Measurements from ENCODE around the gene ZNF654.

Gene ZNF654

DNA sequence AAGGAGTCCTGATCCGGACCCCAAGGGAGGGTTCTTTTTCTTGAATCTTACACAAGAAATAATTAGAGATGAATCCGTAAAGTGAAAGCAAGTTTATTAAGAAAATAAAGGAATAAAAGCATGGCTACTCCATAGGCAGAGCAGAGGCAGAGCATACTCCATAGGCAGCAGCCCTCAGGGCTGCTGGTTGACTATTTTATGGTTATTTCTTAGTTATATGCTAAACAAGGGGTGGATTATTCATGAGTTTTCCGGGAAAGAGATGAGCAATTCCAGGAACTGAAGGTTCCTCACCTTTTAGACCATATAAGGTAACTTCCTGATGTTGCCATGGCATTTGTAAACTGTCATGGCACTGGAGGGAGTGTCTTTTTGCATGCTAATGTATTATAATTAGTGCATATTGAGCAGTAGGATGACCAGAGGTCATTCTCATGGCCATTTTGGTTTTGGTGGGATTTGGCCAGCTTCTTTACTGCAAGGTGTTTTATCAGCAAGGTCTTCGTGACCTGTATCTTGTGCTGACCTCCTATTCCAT lies 132.9 kb downstream of the ZNF654 start:
- no peak for DNase-seq (ENCODE audit: low read depth in 2 of 3, low spot score in 1 of 3)

DNA sequence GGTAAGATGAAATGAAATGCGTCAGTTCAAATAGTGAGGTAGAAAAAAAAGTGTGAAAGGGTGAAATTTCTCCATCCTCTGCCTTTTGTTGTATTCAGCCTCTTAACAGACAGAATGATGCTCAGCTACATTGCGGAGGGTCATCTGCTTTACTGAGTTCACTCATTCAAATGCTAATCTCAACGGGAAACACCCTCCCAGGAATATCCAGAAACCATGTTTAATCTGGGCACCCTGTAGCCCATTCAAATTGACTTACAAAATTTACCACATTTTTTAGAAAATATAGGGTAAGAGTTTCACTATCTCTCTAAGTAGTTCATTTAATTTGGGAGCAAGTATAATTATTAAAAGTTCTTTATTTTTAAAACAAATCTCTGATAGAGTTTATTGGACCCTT lies 133.6 kb downstream of the ZNF654 start:
- no peak for DNase-seq (ENCODE audit: low read depth in 2 of 3, low spot score in 1 of 3)

Measured in stimulated activated CD4-positive, alpha-beta T cell treated with anti-CD3 and anti-CD28 coated beads, Interleukin-12 subunit alpha, Interleukin-12 subunit beta, amount 100 ng/mL, for 48 hours (primary cell).